K562 (cell line): ENCODE data around the gene ARHGAP28. TPM values are rescaled to one million over a fixed set of nuclear protein-coding genes. Genes with fewer than 3 reads are reported as not detected.
A peak's percentile ranks its signal among the peaks of the same experiment; 100 is the strongest.

Source experiments
- ARNT ChIP-seq, 2 experiments: fragments of 450-650 bp; IDR thresholded peaks; 2 replicates each; pipeline ENCODE4 v1.6.1; 2016; ENCODE audit warnings: mild to moderate bottlenecking in 1 of 2
- CBFA2T2 ChIP-seq: fragments of 450-650 bp; conservative IDR thresholded peaks from 2 replicates; pipeline ENCODE4 v1.6.1; 2017; ENCODE audit warnings: mild to moderate bottlenecking
- FOXA3 ChIP-seq, 2 experiments: fragments of 450-650 bp in 1 of 2; sonication (generic) in 1 of 2; formaldehyde crosslinking; IDR thresholded peaks in 1 of 2; conservative IDR thresholded peaks in 1 of 2; 2 replicates each; pipeline versions ENCODE4 v1.4.0 to v1.8.0; 2020 to 2022; ENCODE audit warnings: mild to moderate bottlenecking in 2 of 2, missing genetic modification reagents in 1 of 2
- FUS ChIP-seq: fragments of 200-400 bp; formaldehyde crosslinking; optimal IDR thresholded peaks from 2 replicates; pipeline ENCODE3; 2017; ENCODE audit warnings: low read depth, low read length
- GMEB1 ChIP-seq: fragments of 250-450 bp; sonication (Bioruptor Pico); IDR thresholded peaks from 2 replicates; pipeline ENCODE4 v1.4.0; 2020; ENCODE audit warnings: mild to moderate bottlenecking
- GTF2F1 ChIP-seq: IDR thresholded peaks from 2 replicates; pipeline ENCODE4 v1.6.1; 2011; ENCODE audit warnings: low read depth, low read length, improper control_type of control experiment
- HLTF ChIP-seq: fragments of 450-650 bp; IDR thresholded peaks from 2 replicates; pipeline ENCODE4 v1.6.1; 2016
- KHSRP ChIP-seq: fragments of 450-650 bp; IDR thresholded peaks from 2 replicates; pipeline ENCODE4 v1.6.1; 2017
- MECOM ChIP-seq: fragments of 250-450 bp; sonication (Bioruptor Pico); IDR thresholded peaks from 2 replicates; pipeline ENCODE4 v1.8.0; 2022; ENCODE audit warnings: inconsistent platforms
- NFE2 ChIP-seq: IDR thresholded peaks from 2 replicates; pipeline ENCODE4 v1.6.1; 2014; ENCODE audit warnings: antibody characterized with exemption, low read depth
- OTX1 ChIP-seq: fragments of 450-650 bp; formaldehyde crosslinking; IDR thresholded peaks from 2 replicates; pipeline ENCODE4 v1.4.0; 2022; ENCODE audit warnings: mild to moderate bottlenecking
- PPARD ChIP-seq: fragments of 250-450 bp; sonication (Bioruptor Pico); IDR thresholded peaks from 2 replicates; pipeline ENCODE4 v1.8.0; 2022; ENCODE audit warnings: inconsistent platforms, mild to moderate bottlenecking, moderate library complexity
- PREB ChIP-seq: sonication (generic); formaldehyde crosslinking; IDR thresholded peaks from 2 replicates; pipeline ENCODE4 v1.8.1; 2023; ENCODE audit warnings: mild to moderate bottlenecking, missing genetic modification reagents
- PYGO2 ChIP-seq: fragments of 450-650 bp; IDR thresholded peaks from 2 replicates; pipeline ENCODE4 v1.6.1; 2016; ENCODE audit warnings: mild to moderate bottlenecking, missing genetic modification characterization, moderate library complexity, missing compliant biosample characterization
- RBBP5 ChIP-seq: fragments of 200-600 bp; sonication (generic); IDR thresholded peaks from 2 replicates; pipeline ENCODE4 v1.6.1; 2012; ENCODE audit warnings: borderline replicate concordance, mild to moderate bottlenecking, low read length, control low read depth, inconsistent platforms; ENCODE audit not compliant: insufficient read depth, poor library complexity, severe bottlenecking
- RBM14 ChIP-seq: fragments of 200-400 bp; formaldehyde crosslinking; IDR thresholded peaks from 2 replicates; pipeline ENCODE4 v1.6.1; 2018; ENCODE audit warnings: low read depth, mild to moderate bottlenecking, low read length, moderate library complexity, borderline replicate concordance; ENCODE audit not compliant: insufficient read depth
- TAF9B ChIP-seq: fragments of 450-650 bp; IDR thresholded peaks from 2 replicates; pipeline ENCODE4 v1.6.1; 2018; ENCODE audit warnings: mild to moderate bottlenecking; ENCODE audit not compliant: partially characterized antibody
- TAL1 ChIP-seq: fragments of 450-650 bp; IDR thresholded peaks from 2 replicates; pipeline ENCODE4 v1.6.1; 2016; ENCODE audit warnings: mild to moderate bottlenecking
- TFE3 ChIP-seq: fragments of 450-650 bp; formaldehyde crosslinking; IDR thresholded peaks from 2 replicates; pipeline ENCODE4 v1.4.0; 2020; ENCODE audit warnings: mild to moderate bottlenecking, mixed read lengths
- THAP7 ChIP-seq: fragments of 250-450 bp; sonication (Bioruptor Pico); IDR thresholded peaks from 2 replicates; pipeline ENCODE4 v1.5.0; 2021
- TOE1 ChIP-seq, 2 experiments: fragments of 450-650 bp in 1 of 2; sonication (generic) in 1 of 2; formaldehyde crosslinking in 1 of 2; IDR thresholded peaks; 2 replicates each; pipeline versions ENCODE4 v1.7.1 to v1.8.0; 2016 to 2022; ENCODE audit warnings: borderline replicate concordance in 2 of 2, mild to moderate bottlenecking in 2 of 2, antibody characterized with exemption in 1 of 2, inconsistent platforms in 1 of 2, low read depth in 1 of 2, missing genetic modification reagents in 1 of 2, moderate library complexity in 1 of 2
- ZNF133 ChIP-seq: fragments of 250-450 bp; sonication (Bioruptor Pico); IDR thresholded peaks from 2 replicates; pipeline ENCODE4 v1.4.0; 2020; ENCODE audit warnings: mild to moderate bottlenecking
- ZNF146 ChIP-seq: IDR thresholded peaks from one replicate; pipeline ENCODE4 v1.6.1; 2018; ENCODE audit warnings: missing compliant biosample characterization; ENCODE audit not compliant: unreplicated experiment
- ZNF445 ChIP-seq: fragments of 250-450 bp; sonication (Bioruptor Pico); IDR thresholded peaks from 2 replicates; pipeline ENCODE4 v1.4.0; 2020; ENCODE audit warnings: low read depth, mild to moderate bottlenecking, moderate library complexity
- polyA plus RNA-seq, 8 experiments: library from polyadenylated mRNA; depleted of rRNA in 4 of 8; stranded (reverse) in 5 of 8; unstranded in 3 of 8; fragments of >200 nt; fragmentation: Nextera tagmentation in 2 of 8; fragmentation: Illumina TruSeq in 1 of 8; extraction: Ambion mirVana in 2 of 8; extraction: Trizol in 1 of 8; gene quantifications; 2 replicates each; pipeline versions ENCODE4 v1.2.1 to v1.2.3, GENCODE V29; 2011 to 2014; ENCODE audit warnings: inconsistent platforms in 1 of 8, missing spikeins in 1 of 8
- total RNA-seq, 7 experiments: library from RNA; depleted of rRNA in 6 of 7; stranded (reverse); fragments of >200 nt in 6 of 7; fragmentation: Illumina TruSeq in 2 of 7; extraction: Trizol in 2 of 7; gene quantifications; 2 replicates each; pipeline versions ENCODE4 v1.2.1 to v1.2.3, GENCODE V29; 2011 to 2021; ENCODE audit warnings: low replicate concordance in 1 of 7

The ARHGAP28 gene
- total and polyA plus RNA-seq, 9 of the 15 experiments (the other 6 are each of a cell fraction or from before 2014, with no cell fraction given), result 0.93 to 5.9 (median 5.0) TPM

- TF ChIP-seq RBBP5, result peak; percentile 68
- no peak for TF ChIP-seq PREB (CRISPR knock-in tag)
- no peak for TF ChIP-seq OTX1 (CRISPR knock-in tag)
- no peak for TF ChIP-seq TFE3 (CRISPR knock-in tag)
- TF ChIP-seq ARNT (IDR thresholded peaks at IDR 0.05), result no peak
- no peak for TF ChIP-seq RBM14
- TF ChIP-seq TOE1 (IDR thresholded peaks at IDR 0.05; ENCODE audit: borderline replicate concordance), result no peak
- TF ChIP-seq TOE1 (CRISPR knock-in tag; IDR thresholded peaks at IDR 0.05; ENCODE audit: borderline replicate concordance, low read depth), result no peak
- peak; percentile 85; the same call in 1 of the 2 replicates for TF ChIP-seq THAP7 (CRISPR knock-in tag)
- TF ChIP-seq TAF9B, result no peak
- TF ChIP-seq GTF2F1, result no peak
- TF ChIP-seq TAL1, result no peak
- TF ChIP-seq ZNF133 (CRISPR knock-in tag), result no peak
- TF ChIP-seq FOXA3 (CRISPR knock-in tag; conservative IDR thresholded peaks at IDR 0.05 in 1 of 2, IDR thresholded peaks at IDR 0.05 in 1 of 2), result no peak
- no peak for TF ChIP-seq NFE2
- no peak for TF ChIP-seq ZNF445
- TF ChIP-seq FUS, result peak; percentile 56
- peak; percentile 70 for TF ChIP-seq GMEB1 (CRISPR knock-in tag)
- TF ChIP-seq PYGO2 (tag), result no peak
- no peak for TF ChIP-seq ZNF146 (CRISPR knock-in tag)
- no peak for TF ChIP-seq PPARD
- TF ChIP-seq HLTF, result no peak
- no peak for TF ChIP-seq MECOM (CRISPR knock-in tag)
- no peak for TF ChIP-seq KHSRP
- no peak for TF ChIP-seq CBFA2T2
Observed at GRCh38 chr18:6729247-6730091, at the start of gene ARHGAP28 (continued).
